Peyer's patch (tissue), 4 donors: Measurements from ENCODE around the gene POFUT1.

Source experiments
- CTCF ChIP-seq, 6 experiments: fragments of 450-650 bp in 4 of 6; fragments of 200-600 bp in 2 of 6; sonication (generic) in 1 of 6; IDR thresholded peaks; one replicate each; pipeline ENCODE4 v1.5.1; 2017 to 2019; ENCODE audit warnings: antibody characterized with exemption in 6 of 6, mild to moderate bottlenecking in 3 of 6, moderate library complexity in 1 of 6
- POLR2A ChIP-seq, 2 donors: fragments of 450-650 bp; IDR thresholded peaks; one replicate each; pipeline ENCODE4 v1.5.1; 2017; ENCODE audit warnings: antibody characterized with exemption in 2 of 2, mild to moderate bottlenecking in 2 of 2, moderate library complexity in 2 of 2

DNA sequence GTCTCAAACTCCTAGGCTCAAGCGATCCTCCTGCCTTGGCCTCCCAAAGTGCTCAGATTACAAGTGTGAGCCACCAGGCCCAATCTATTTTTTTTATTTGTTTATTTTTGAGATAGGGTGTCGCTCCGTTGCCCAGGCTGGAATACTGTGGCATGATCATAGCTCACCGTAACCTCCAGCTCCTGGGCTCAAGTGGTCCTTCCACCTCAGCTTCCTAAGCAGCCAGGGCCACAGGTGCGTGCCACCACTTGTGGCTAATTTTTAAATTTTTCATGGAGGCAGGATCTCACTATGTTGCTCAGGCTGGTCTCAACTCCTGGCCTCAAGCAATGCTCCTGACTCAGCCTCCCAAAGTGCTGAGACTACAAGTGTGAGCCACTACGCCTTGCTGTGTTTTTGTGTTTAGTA lies 79.6 kb downstream of the POFUT1 start:
- TF ChIP-seq CTCF (IDR thresholded peaks at IDR 0.05), result no peak
- no peak for TF ChIP-seq POLR2A (IDR thresholded peaks at IDR 0.05)
